ENCODE measurements around the gene SCN1B. TPM values are rescaled to one million over a fixed set of nuclear protein-coding genes. Genes with fewer than 3 reads are reported as not detected.
A peak's percentile ranks its signal among the peaks of the same experiment; 100 is the strongest.

Gene SCN1B
- total and polyA plus RNA-seq, 2 of the 13 experiments (the other 11 are each of a cell fraction or from before 2014, with no cell fraction given) = 2.7 to 20.1 TPM

GRCh38 chr19:35013041-35013819 is 17.0 kb upstream of the SCN1B start (continued):
- TF ChIP-seq HNRNPUL1 (IDR thresholded peaks at IDR 0.05; ENCODE audit: low read depth, low read length) = no peak
- TF ChIP-seq ATAD3A (CRISPR knock-in tag; IDR thresholded peaks at IDR 0.05) = no peak
- TF ChIP-seq FOXM1 (CRISPR knock-in tag; IDR thresholded peaks at IDR 0.05) = no peak
- 0 out of 2 replicates have a peak, but pooled peaks have one; percentile 13 for TF ChIP-seq NR0B2 (CRISPR knock-in tag; IDR thresholded peaks at IDR 0.05)
- TF ChIP-seq FOSL2 (CRISPR knock-in tag; IDR thresholded peaks at IDR 0.05) = peak; percentile 8; the same call in 1 of the 2 replicates
- peak; percentile 92 for TF ChIP-seq CTCF (CRISPR knock-in tag; IDR thresholded peaks at IDR 0.05)
- TF ChIP-seq ZNF143 (CRISPR knock-in tag; IDR thresholded peaks at IDR 0.05) = no peak
- TF ChIP-seq ZSCAN9 (CRISPR knock-in tag; IDR thresholded peaks at IDR 0.05; ENCODE audit: borderline replicate concordance) = no peak
- no peak for TF ChIP-seq MAX (IDR thresholded peaks at IDR 0.05)
- no peak for TF ChIP-seq ZNF407 (CRISPR knock-in tag; IDR thresholded peaks at IDR 0.05; ENCODE audit: not compliant biosample characterization)
- no peak for TF ChIP-seq CAMTA2 (CRISPR knock-in tag; IDR thresholded peaks at IDR 0.05; ENCODE audit: borderline replicate concordance)
- no peak for TF ChIP-seq NONO (IDR thresholded peaks at IDR 0.05)
- TF ChIP-seq NONO (CRISPR knock-in tag; conservative IDR thresholded peaks at IDR 0.05) = 0 out of 2 replicates have a peak, but pooled peaks have one; percentile 34
- peak; percentile 46; the same call in 1 of the 2 replicates for TF ChIP-seq CCDC6 (CRISPR knock-in tag; IDR thresholded peaks at IDR 0.05)
- TF ChIP-seq ZFP1 (CRISPR knock-in tag; IDR thresholded peaks at IDR 0.05) = no peak; the same call in 1 of the 2 replicates
